Activated CD4-positive, alpha-beta T cell treated with anti-CD3 and anti-CD28 coated beads for 1 hour (primary cell): ENCODE results near the gene BORCS8.
"Not testable (repeated sequence)": the region's sequence is repeated elsewhere in the genome, so short reads cannot be mapped to it uniquely, and the experiment has no call there.

Experiments used
- DNase-seq: peaks from one replicate; pipeline ENCODE4 v3.0.0-alpha.2; 2020

The BORCS8 gene

GRCh38 chr19:19192078-19192882 is at the start of gene BORCS8, which contains the start of gene RFXANK:
Gene BORCS8 (minus strand): TSS chr19:19192152. CDS start chr19:19192117, 35 bp downstream.
Gene RFXANK (plus strand): TSS chr19:19192258. CDS start chr19:19193947, 1,689 bp downstream.
- DNase-seq, result peak; percentile 98

- DNase-seq, result no peak
Measured at GRCh38 chr19:19240476-19240875, 48.5 kb upstream of the BORCS8 start.

GRCh38 chr19:19239675-19240074 is 47.7 kb upstream of the BORCS8 start:
- no peak for DNase-seq

- no peak for DNase-seq
Measured at GRCh38 chr19:19238126-19238894, 46.4 kb upstream of the BORCS8 start.

- no peak for DNase-seq
Measured at GRCh38 chr19:19236173-19236572, 44.2 kb upstream of the BORCS8 start.

- no peak for DNase-seq
Measured at GRCh38 chr19:19234220-19234816, 42.4 kb upstream of the BORCS8 start.

- no peak for DNase-seq
Measured at GRCh38 chr19:19232261-19232721, 40.3 kb upstream of the BORCS8 start.

- DNase-seq, result no peak
Measured at GRCh38 chr19:19230999-19231398, 39.0 kb upstream of the BORCS8 start.

GRCh38 chr19:19229701-19230100 is 37.7 kb upstream of the BORCS8 start:
- no peak for DNase-seq

- DNase-seq, result no peak
Measured at GRCh38 chr19:19227217-19227616, 35.3 kb upstream of the BORCS8 start.

GRCh38 chr19:19226663-19227062 is 34.7 kb upstream of the BORCS8 start:
- no peak for DNase-seq

GRCh38 chr19:19226204-19226603 is 34.3 kb upstream of the BORCS8 start:
- no peak for DNase-seq

- peak; percentile 71 for DNase-seq
Measured at GRCh38 chr19:19224852-19225494, 33.0 kb upstream of the BORCS8 start.

- no peak for DNase-seq
Measured at GRCh38 chr19:19224150-19224851, 32.3 kb upstream of the BORCS8 start.

- DNase-seq, result no peak
Measured at GRCh38 chr19:19223636-19224035, 31.7 kb upstream of the BORCS8 start.

GRCh38 chr19:19223060-19223459 is 31.1 kb upstream of the BORCS8 start:
- DNase-seq, result no peak

- not testable (repeated sequence) for DNase-seq
Measured at GRCh38 chr19:19221000-19221399, 29.0 kb upstream of the BORCS8 start.

- DNase-seq, result no peak
Measured at GRCh38 chr19:19218911-19219310, 27.0 kb upstream of the BORCS8 start.

- no peak for DNase-seq
Measured at GRCh38 chr19:19217099-19217498, 25.1 kb upstream of the BORCS8 start.

GRCh38 chr19:19215792-19216191 is 23.8 kb upstream of the BORCS8 start:
- DNase-seq, result no peak

GRCh38 chr19:19214892-19215291 is 22.9 kb upstream of the BORCS8 start:
- no peak for DNase-seq

GRCh38 chr19:19214159-19214490 is 22.2 kb upstream of the BORCS8 start:
- DNase-seq, result no peak
